Ectodermal cell (in vitro differentiated cells): ENCODE measurements around the gene CIB4.

Source experiments
- H3K27ac ChIP-seq: 2 replicates; pipeline ENCODE4 v1.7.0; 2013; ENCODE audit warnings: mild to moderate bottlenecking, low read depth, low read length; ENCODE audit not compliant: insufficient read depth, poor library complexity, severe bottlenecking
- H3K27me3 ChIP-seq: 2 replicates; pipeline ENCODE4 v1.7.0; 2013; ENCODE audit warnings: mild to moderate bottlenecking, low read length; ENCODE audit not compliant: insufficient read depth, control insufficient read depth, poor library complexity, severe bottlenecking
- H3K36me3 ChIP-seq: one replicate; pipeline ENCODE4 v1.7.0; 2013; ENCODE audit warnings: low read length; ENCODE audit not compliant: control insufficient read depth, insufficient read depth
- H3K4me1 ChIP-seq: one replicate; pipeline ENCODE4 v1.7.0; 2013; ENCODE audit warnings: low read length; ENCODE audit not compliant: control insufficient read depth, insufficient read depth
- H3K4me3 ChIP-seq: 2 replicates; pipeline ENCODE4 v1.7.0; 2013; ENCODE audit warnings: low read depth, low read length, control low read depth; ENCODE audit not compliant: insufficient read depth
- H3K9me3 ChIP-seq: 2 replicates; pipeline ENCODE4 v1.7.0; 2013; ENCODE audit warnings: mild to moderate bottlenecking, low read length, moderate library complexity; ENCODE audit not compliant: control insufficient read depth
- WGBS, 2 experiments: methylation state at CpG; one replicate each; pipeline ENCODE4 v1.1.7; 2013; ENCODE audit warnings: missing lambda C conversion rate in 2 of 2; 5-methylcytosine and 5-hydroxymethylcytosine counted together

The CIB4 gene

DNA sequence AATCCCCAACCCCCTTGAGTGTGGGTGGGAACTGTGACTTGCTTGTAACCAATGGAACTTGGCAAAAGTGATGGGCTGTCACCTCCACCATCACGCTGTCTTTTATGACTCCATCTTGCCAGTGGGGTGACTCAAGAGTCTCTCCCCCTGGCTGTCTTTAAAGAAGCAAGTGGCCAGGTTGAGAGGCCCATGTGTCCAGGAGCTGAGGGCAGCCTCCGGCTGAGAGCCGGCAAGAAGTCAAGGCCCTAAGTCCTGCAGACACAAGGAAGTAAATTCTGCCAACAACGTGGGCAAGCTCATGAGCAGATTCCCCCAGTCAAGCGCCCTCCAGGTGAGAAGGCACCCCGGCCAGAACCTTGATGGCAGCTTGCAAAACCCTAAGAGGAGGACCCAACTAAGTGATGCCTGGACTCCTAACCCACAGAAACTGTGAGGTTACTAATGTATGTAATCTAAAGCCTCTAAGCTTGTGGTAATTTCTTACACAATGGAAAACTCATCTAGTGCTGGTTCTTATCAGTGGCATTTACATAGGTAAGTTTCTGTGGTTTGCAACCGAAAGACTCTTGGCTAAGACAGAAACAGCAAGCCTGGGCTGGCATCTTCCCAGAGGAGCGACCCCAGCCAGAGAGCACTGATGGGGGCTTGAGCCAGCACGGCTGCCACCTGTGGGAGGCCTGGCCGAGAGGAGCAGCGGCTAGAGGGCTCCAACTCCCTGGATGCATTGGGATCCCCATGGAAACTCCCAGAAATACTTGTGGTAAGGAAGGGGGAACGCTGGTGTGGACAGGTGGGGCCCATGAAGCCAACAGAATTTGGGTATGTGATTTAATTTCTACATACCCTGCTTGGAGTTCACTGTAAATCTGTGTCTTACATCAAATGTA lies 49.3 kb downstream of the CIB4 start:
- H3K9me3 ChIP-seq = no peaks in the 10 kb centered on the region
- H3K36me3 ChIP-seq = no peaks in the 10 kb centered on the region
- H3K4me1 ChIP-seq = peaks cover 7% of the 10 kb centered on the region
- WGBS, 2 experiments = 88 to 92% methylated on average over 12 of the region's 12 CpGs
- H3K4me3 ChIP-seq = no peak overlapping the region
- H3K27me3 ChIP-seq = peaks cover 3% of the 10 kb centered on the region
- no peak overlapping the region for H3K27ac ChIP-seq

DNA sequence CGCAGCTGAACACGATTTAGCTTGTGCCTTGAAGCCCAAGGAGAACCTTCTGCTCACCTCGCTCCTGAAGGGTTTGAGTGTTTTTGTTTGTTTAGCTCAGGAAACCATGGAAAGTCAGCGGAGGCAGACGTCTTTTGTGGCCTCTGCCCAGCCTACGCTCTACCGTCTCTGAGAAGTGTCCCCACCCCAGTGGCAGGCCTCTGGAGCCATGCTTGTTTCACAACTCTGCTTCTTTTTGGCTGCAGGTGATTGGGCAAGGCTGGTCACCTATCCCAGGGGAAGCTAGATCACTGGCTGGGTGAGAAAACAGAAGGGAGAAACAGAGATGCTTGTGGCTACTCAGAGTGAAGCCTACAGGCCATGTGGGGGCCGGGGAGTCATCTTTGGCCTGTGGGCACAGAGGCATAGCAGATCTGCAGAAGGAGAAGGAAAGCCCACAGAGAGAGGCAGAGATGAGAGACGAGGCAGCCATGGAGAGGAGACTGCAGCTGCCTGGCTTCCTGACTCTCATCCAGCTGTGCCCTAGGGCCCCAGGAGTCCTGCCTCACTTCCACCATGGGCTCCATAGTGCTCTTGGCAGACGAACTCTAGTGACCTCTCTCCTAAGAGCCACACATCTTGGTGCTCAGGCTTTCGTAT lies 50.1 kb downstream of the CIB4 start:
- Histone ChIP-seq H3K27ac (no peak overlapping the region), H3K4me1 (peaks cover 7% of the 10 kb centered on the region), H3K9me3 (no peaks in the 10 kb centered on the region), H3K4me3 (no peak overlapping the region), H3K36me3 (no peaks in the 10 kb centered on the region), H3K27me3 (peaks cover 3% of the 10 kb centered on the region)
- 81 to 83% methylated on average over 11 of the region's 11 CpGs for WGBS, 2 experiments

DNA sequence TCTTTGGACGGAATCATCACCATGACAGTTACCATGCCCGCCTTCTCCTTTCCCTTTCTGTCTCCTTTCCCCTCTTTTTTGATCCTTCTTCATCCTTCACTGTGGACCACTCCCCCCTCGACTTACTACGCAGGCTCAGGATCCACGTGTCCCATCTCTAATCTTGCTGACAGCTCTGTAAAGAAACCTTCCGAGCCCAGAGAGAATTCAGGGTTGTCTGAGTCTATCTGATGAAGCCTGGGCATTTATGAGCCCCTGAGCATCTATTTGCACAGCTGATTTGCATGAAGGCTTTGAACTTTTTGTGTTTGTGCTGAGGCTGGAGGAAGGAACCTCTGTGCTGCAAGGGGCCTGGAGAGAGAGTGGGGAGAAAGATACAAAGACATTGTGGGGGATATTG lies 50.7 kb downstream of the CIB4 start:
- H3K9me3 ChIP-seq = no peaks in the 10 kb centered on the region
- H3K4me1 ChIP-seq = peaks cover 7% of the 10 kb centered on the region
- H3K36me3 ChIP-seq = no peaks in the 10 kb centered on the region
- H3K4me3 ChIP-seq = no peak overlapping the region
- no peak overlapping the region for H3K27ac ChIP-seq
- H3K27me3 ChIP-seq = peaks cover 3% of the 10 kb centered on the region
- 86 to 87% methylated on average over 6 of the region's 6 CpGs for WGBS, 2 experiments

DNA sequence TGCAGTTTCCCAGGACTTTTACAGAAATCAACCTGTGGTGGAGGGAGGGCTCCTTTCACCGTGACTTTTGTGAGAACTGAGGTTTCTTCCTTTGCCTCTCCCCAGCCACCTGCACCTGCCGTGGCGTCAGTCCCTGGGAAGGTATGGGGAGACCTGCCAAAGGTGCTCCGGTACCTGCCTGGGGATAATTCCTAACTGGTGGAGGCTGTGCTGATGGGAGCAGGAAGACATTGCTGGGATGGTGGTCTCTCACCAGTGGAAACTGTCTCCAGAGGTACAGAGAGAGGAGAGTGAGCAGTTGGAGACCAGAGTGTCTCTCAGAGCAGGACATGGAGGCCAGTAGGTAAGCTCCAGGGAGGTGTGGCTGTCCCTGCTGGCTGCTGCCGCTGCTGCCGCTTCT lies 52.6 kb downstream of the CIB4 start:
- Histone ChIP-seq H3K27ac (no peak overlapping the region), H3K36me3 (no peaks in the 10 kb centered on the region), H3K4me1 (peaks cover 7% of the 10 kb centered on the region), H3K9me3 (no peaks in the 10 kb centered on the region), H3K27me3 (peaks cover 3% of the 10 kb centered on the region), H3K4me3 (no peak overlapping the region)
- WGBS, 2 experiments = 85 to 89% methylated on average over 5 of the region's 6 CpGs

DNA sequence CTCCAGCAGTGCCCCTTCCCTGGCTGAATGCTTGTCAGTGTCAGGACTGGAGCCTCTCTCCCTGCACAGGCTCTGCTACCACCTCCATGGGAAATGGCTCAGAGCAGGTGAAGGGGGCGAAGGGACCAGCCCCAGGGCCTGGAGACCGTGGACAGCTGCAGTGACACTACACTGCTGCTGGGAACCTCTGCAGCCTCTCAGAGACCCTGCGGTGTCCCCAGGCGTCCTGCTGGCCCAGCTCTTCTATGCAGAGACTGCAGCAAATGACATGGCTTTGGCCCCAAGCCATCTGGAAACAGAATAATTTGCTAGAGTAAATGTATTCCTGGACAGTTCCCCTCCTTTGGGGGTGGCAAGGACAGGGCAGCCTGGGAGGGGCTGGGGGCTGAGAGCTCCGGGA lies 53.2 kb downstream of the CIB4 start:
- H3K4me3 ChIP-seq = no peak overlapping the region
- H3K27me3 ChIP-seq = peaks cover 3% of the 10 kb centered on the region
- no peak overlapping the region for H3K27ac ChIP-seq
- peaks cover 7% of the 10 kb centered on the region for H3K4me1 ChIP-seq
- 69 to 73% methylated on average over 5 of the region's 5 CpGs for WGBS, 2 experiments
- H3K36me3 ChIP-seq = no peaks in the 10 kb centered on the region
- no peaks in the 10 kb centered on the region for H3K9me3 ChIP-seq

DNA sequence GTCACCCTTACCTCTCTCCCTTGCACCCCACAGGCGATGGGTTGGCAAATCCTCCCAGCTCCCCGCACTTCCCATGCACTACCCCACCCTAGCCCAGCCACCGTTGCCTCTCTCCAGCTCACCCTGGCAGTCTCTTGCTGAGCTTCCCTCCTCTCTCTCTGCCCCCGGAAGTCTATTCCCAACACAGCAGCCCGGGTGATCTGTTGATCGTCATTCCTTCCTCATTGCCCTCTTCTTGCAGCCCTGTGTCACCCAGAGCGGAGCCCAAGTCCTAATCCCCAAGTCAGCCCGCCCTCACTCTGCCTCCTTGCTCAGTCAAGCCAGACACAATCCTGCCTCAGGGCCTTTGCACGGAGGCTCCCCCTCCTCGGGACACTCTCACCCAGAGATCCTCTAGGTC lies 55.2 kb downstream of the CIB4 start:
- no peaks in the 10 kb centered on the region for H3K36me3 ChIP-seq
- H3K4me1 ChIP-seq = peaks cover 5% of the 10 kb centered on the region
- peaks cover 3% of the 10 kb centered on the region for H3K27me3 ChIP-seq
- no peak overlapping the region for H3K4me3 ChIP-seq
- no peak overlapping the region for H3K27ac ChIP-seq
- WGBS, 2 experiments = 84 to 87% methylated on average over 10 of the region's 10 CpGs
- no peaks in the 10 kb centered on the region for H3K9me3 ChIP-seq

DNA sequence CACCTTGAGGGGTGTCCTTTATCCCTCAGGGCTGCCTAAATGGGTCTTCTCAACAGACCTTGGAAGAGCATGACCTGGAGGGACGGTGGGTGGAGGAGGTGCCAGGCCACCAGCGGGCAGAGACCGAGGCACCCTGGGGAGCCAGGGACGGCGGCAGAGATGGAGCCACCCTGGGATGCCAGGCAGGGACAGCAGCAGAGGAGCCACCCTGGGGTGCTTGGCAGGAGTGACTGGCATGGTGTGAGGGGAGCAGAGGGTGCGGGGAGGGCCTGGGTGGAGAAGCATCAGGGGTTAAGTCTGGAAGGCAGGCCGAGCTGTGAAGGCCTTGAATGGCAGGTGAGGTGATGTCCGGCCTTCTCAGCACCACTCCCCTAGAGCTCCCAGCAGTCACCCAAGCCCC lies 56.1 kb downstream of the CIB4 start:
- H3K4me1 ChIP-seq = no peaks in the 10 kb centered on the region
- H3K27ac ChIP-seq = no peak overlapping the region
- no peaks in the 10 kb centered on the region for H3K9me3 ChIP-seq
- 86 to 87% methylated on average over 8 of the region's 8 CpGs for whole genome bisulfite sequencing, 2 experiments
- peaks cover 3% of the 10 kb centered on the region for H3K27me3 ChIP-seq
- no peaks in the 10 kb centered on the region for H3K36me3 ChIP-seq
- no peak overlapping the region for H3K4me3 ChIP-seq

DNA sequence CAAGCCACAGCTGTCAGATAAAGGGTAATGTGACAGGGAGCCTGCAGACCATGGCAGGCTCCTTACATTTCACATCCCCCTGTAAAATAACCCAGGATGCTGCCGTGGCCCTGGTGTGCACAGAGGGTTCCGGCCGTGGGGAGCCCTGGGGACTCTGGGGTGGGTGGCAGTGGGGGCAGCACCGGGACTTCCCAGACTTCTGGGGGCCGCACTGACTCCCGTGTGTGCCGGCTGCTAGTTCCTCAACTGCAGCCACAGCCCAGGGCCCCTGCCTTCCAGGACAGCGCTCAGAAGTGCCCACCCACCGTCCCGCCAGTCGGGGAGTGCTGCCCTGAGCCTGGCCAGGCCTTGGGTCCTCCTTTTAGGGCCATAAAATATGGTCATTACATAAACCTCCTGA lies 56.5 kb downstream of the CIB4 start:
- no peak overlapping the region for H3K27ac ChIP-seq
- 91 to 94% methylated on average over 11 of the region's 11 CpGs for WGBS, 2 experiments

DNA sequence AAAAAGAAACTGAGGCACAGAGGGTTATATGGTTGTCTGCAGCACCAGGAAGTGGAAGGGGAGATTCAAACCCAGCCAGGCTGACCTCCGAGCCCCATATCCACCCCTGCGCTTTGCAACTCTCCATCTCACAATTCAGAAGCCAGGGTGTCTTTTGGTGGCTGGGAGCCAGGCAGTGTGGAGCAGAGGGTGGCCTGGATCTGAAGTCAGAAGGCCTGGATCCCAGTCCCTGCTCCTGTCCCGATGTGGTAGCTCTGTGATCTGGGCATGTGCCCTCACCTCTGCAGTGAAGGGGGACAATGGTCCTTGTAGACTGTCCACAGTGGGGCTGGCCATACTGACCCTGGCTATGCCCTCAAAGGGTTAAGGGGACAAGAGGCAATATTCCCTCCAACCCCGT lies 57.0 kb downstream of the CIB4 start:
- Histone ChIP-seq H3K27ac (no peak overlapping the region), H3K4me3 (no peak overlapping the region), H3K4me1 (no peaks in the 10 kb centered on the region), H3K36me3 (no peaks in the 10 kb centered on the region), H3K27me3 (peaks cover 3% of the 10 kb centered on the region), H3K9me3 (no peaks in the 10 kb centered on the region)
- WGBS, 2 experiments = 89 to 93% methylated on average over 4 of the region's 4 CpGs

More for the DNA sequence above, 56.5 kb downstream of the CIB4 start:
- Histone ChIP-seq H3K9me3 (no peaks in the 10 kb centered on the region), H3K4me1 (no peaks in the 10 kb centered on the region), H3K36me3 (no peaks in the 10 kb centered on the region), H3K27me3 (peaks cover 3% of the 10 kb centered on the region), H3K4me3 (no peak overlapping the region)

DNA sequence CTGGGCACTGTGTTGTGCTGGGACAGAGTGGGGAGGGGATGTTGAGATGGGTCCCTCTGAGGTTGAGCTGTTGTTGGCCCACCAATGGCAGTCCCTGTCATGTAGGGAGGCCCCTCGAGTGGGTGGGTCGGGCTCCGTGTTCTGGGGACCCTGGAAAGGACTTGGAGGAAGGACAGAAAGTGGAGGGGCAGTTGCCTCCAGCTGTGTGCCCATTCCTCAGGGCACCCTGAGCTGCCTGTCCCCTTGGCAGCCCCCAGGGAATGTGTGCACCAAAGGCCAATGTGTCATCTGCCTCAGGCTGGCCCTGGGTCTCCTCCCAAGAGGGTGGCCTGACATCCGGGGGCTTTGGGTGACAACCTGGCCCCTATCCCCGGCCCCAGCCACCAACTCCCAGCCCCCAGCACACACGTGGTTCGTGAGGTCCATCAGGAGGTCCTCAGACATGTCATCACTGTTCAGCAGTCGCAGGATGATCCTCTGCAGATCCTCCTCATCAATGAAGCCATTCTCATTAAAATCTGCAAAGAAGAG lies 57.7 kb downstream of the CIB4 start:
- Histone ChIP-seq H3K4me1 (no peaks in the 10 kb centered on the region), H3K27me3 (peaks cover under 1% of the 10 kb centered on the region), H3K36me3 (no peaks in the 10 kb centered on the region), H3K27ac (no peak overlapping the region), H3K4me3 (no peak overlapping the region), H3K9me3 (no peaks in the 10 kb centered on the region)
- WGBS, 2 experiments = 83 to 89% methylated on average over 8 of the region's 8 CpGs
